Peyer's patch (tissue), 4 donors: ENCODE measurements around the gene TRIM14.

Experiments
- POLR2A ChIP-seq, 2 donors: fragments of 450-650 bp; IDR thresholded peaks; one replicate each; pipeline ENCODE4 v1.5.1; 2017; ENCODE audit warnings: antibody characterized with exemption in 2 of 2, mild to moderate bottlenecking in 2 of 2, moderate library complexity in 2 of 2
- TF ChIP-seq, protein P1 (sequence below), 6 experiments: fragments of 450-650 bp in 4 of 6; fragments of 200-600 bp in 2 of 6; sonication (generic) in 1 of 6; IDR thresholded peaks; one replicate each; pipeline ENCODE4 v1.5.1; 2017 to 2019; ENCODE audit warnings: antibody characterized with exemption in 6 of 6, mild to moderate bottlenecking in 3 of 6, moderate library complexity in 1 of 6

DNA sequence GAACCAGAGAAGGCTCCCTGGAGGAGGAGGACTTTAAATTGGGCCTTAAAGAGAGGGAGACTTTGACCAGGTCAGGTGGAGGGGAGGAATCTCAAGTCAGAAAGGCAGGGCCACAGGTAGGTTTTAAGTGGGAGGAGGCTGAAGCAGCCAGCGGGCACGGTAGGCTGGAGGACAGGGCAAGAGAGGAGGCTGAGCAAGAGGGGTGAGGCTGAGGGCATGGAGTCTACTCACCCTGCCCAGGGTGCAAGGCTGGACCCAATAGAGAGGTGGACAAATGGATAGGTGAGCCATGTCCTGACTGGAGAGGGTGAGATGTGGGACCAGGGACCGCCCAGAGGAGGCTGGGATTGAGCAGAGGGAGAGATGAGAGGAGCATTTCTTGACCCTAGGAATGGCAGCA lies 25.6 kb upstream of the TRIM14 start:
- TF ChIP-seq POLR2A (IDR thresholded peaks at IDR 0.05) = no peak
- TF ChIP-seq, protein P1, sequence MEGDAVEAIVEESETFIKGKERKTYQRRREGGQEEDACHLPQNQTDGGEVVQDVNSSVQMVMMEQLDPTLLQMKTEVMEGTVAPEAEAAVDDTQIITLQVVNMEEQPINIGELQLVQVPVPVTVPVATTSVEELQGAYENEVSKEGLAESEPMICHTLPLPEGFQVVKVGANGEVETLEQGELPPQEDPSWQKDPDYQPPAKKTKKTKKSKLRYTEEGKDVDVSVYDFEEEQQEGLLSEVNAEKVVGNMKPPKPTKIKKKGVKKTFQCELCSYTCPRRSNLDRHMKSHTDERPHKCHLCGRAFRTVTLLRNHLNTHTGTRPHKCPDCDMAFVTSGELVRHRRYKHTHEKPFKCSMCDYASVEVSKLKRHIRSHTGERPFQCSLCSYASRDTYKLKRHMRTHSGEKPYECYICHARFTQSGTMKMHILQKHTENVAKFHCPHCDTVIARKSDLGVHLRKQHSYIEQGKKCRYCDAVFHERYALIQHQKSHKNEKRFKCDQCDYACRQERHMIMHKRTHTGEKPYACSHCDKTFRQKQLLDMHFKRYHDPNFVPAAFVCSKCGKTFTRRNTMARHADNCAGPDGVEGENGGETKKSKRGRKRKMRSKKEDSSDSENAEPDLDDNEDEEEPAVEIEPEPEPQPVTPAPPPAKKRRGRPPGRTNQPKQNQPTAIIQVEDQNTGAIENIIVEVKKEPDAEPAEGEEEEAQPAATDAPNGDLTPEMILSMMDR (IDR thresholded peaks at IDR 0.05) = no peak
